Measurements from ENCODE around the gene ACSS2. TPM values are rescaled to one million over a fixed set of nuclear protein-coding genes. Genes with fewer than 3 reads are reported as not detected.
"Not testable (repeated sequence)": the region's sequence is repeated elsewhere in the genome, so short reads cannot be mapped to it uniquely, and the experiment has no call there.

Gene ACSS2
- polyA plus RNA-seq, 2 of the 4 experiments (the other 2 are of a cell fraction): 22.1 to 24.1 TPM

DNA sequence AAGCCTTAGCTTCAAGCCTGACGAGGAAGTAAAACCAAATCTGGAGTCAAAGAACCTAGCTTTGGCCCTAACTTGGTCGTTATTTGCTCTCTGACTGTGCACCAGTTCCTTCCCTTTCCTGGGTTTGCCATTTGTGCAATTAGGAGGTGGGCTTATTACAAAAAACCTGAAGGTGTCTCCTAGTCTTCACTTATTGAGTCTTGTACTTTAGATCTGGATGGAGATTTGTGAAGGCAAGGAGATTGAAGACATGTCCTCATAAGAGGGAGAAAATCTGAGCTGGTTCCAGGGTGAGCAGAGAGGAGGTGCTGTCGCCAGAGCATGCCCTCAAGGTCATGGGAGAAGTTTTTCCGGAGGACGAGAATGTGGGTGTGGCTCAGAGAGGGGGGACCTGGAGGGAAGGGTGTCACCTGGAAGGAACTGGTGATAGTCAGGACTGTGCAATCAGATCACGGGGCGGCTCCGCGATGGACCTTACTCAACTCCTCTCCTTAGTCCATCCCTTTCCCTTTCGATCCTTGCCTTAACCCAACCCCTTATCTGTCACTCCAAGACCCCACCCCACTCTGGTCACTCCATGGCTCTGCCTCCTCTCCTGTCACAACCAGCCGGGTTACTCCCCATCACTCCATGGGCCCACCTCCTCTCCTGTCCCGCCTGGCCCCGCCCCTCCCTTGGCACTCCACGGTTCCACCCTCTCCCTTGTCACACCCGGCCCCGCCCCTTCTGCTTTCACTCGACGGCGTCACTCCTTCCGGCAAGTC is 588 bp upstream of the ACSS2 start:
- CTCF ChIA-PET: interaction anchor here (0.6 to 7.8 kb wide), 27 partner anchors 10 to 400 kb away, joined by 3 to 207 read pairs (median 4); partner anchors contain the start of genes GSS and MYH7B
- WGBS (ENCODE audit: missing lambda C conversion rate): 11% methylated on average over 18 of the region's 20 CpGs
- Histone ChIP-seq H3K9me3 (no peaks in the 10 kb centered on the region), H3K4me1 (peaks cover 26% of the 10 kb centered on the region), H3K27ac (peak overlapping the region; percentile 39 to 58; a peak in 5 of 6 replicates), H3K4me2 (peak overlapping the region; percentile 73), H3K4me3 (peak overlapping the region; percentile 81)
- no peak for FAIRE-seq
- POLR2A ChIA-PET: interaction anchor here (0.6 to 2.1 kb wide), 6 partner anchors 15 to 216 kb away, joined by 3 to 19 read pairs (median 4); partner anchors contain the start of genes GSS, MYH7B and TRPC4AP
- TF ChIP-seq, protein P1, sequence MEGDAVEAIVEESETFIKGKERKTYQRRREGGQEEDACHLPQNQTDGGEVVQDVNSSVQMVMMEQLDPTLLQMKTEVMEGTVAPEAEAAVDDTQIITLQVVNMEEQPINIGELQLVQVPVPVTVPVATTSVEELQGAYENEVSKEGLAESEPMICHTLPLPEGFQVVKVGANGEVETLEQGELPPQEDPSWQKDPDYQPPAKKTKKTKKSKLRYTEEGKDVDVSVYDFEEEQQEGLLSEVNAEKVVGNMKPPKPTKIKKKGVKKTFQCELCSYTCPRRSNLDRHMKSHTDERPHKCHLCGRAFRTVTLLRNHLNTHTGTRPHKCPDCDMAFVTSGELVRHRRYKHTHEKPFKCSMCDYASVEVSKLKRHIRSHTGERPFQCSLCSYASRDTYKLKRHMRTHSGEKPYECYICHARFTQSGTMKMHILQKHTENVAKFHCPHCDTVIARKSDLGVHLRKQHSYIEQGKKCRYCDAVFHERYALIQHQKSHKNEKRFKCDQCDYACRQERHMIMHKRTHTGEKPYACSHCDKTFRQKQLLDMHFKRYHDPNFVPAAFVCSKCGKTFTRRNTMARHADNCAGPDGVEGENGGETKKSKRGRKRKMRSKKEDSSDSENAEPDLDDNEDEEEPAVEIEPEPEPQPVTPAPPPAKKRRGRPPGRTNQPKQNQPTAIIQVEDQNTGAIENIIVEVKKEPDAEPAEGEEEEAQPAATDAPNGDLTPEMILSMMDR (IDR thresholded peaks at IDR 0.05): peak; percentile 12; the same call in 2 of the 3 replicates
- TF ChIP-seq ESRRA (IDR thresholded peaks at IDR 0.05; ENCODE audit: borderline replicate concordance, low read length) (peak; percentile 45; the same call in 1 of the 2 replicates), GATA3 (IDR thresholded peaks at IDR 0.05; ENCODE audit: borderline replicate concordance) (no peak), MAFK (IDR thresholded peaks at IDR 0.05; ENCODE audit: partially characterized antibody) (no peak), TFCP2L1 (CRISPR knock-in tag; IDR thresholded peaks at IDR 0.05) (no peak)
- TF ChIP-seq, protein P2, sequence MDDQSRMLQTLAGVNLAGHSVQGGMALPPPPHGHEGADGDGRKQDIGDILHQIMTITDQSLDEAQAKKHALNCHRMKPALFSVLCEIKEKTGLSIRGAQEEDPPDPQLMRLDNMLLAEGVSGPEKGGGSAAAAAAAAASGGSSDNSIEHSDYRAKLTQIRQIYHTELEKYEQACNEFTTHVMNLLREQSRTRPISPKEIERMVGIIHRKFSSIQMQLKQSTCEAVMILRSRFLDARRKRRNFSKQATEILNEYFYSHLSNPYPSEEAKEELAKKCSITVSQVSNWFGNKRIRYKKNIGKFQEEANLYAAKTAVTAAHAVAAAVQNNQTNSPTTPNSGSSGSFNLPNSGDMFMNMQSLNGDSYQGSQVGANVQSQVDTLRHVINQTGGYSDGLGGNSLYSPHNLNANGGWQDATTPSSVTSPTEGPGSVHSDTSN (IDR thresholded peaks at IDR 0.05): 0 out of 2 replicates have a peak, but pooled peaks have one; percentile 17
- DNase-seq (ENCODE audit: low read depth in 1 of 2, low spot score in 1 of 2): peak; percentile 85 to 98
- peak; percentile 75 to 90 for ATAC-seq

DNA sequence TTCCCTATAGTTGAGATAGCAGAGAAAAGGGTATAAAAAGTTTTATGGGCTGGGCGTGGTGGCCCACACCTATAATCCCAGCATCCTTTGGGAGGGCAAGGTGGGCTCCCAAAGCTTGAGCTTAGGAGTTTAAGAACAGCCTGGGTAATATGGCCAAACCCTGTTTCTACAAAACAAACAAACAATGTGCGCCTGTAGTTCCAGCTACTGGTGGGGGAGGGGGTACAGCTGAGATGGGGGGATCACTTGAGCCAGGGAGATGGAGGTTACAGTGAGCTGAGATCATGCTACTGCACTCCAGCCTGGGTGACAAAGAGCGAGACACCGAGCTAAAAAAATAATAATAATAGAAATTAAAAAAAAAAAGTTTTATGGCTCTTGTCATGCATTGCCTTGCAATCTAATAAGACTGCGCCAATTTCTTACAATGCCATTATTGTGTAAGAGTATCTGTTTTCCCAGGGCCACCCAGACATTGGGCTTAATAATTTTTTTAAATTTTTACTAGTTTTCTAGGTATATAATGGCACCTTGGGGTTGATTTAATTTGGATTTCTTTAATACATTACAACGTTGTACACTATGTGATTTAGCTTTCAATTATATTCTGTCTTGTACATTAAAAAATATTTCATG is 3.9 kb downstream of the ACSS2 start:
- H3K4me1 ChIP-seq: peaks cover 13% of the 10 kb centered on the region
- no peak for TF ChIP-seq MAZ (IDR thresholded peaks at IDR 0.05; ENCODE audit: borderline replicate concordance, low read depth, low read length)
- TF ChIP-seq RAD21 (conservative IDR thresholded peaks at IDR 0.05 in 1 of 2, IDR thresholded peaks at IDR 0.05 in 1 of 2): no peak
- TF ChIP-seq JUN (IDR thresholded peaks at IDR 0.05): no peak
- TF ChIP-seq, protein P3, sequence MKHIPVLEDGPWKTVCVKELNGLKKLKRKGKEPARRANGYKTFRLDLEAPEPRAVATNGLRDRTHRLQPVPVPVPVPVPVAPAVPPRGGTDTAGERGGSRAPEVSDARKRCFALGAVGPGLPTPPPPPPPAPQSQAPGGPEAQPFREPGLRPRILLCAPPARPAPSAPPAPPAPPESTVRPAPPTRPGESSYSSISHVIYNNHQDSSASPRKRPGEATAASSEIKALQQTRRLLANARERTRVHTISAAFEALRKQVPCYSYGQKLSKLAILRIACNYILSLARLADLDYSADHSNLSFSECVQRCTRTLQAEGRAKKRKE (CRISPR knock-in tag; IDR thresholded peaks at IDR 0.05; ENCODE audit: low read depth): no peak
- no peak for TF ChIP-seq NPAS2 (CRISPR knock-in tag; IDR thresholded peaks at IDR 0.05; ENCODE audit: borderline replicate concordance)
- no peak for TF ChIP-seq EHMT2 (IDR thresholded peaks at IDR 0.05; ENCODE audit: low read depth)
- no peak for TF ChIP-seq MAFK (IDR thresholded peaks at IDR 0.05; ENCODE audit: partially characterized antibody)
- no peak for TF ChIP-seq MYC (IDR thresholded peaks at IDR 0.05; ENCODE audit: borderline replicate concordance, low read length)
- TF ChIP-seq RFX5 (IDR thresholded peaks at IDR 0.05): no peak
- no peak for TF ChIP-seq KDM5A (IDR thresholded peaks at IDR 0.05)
- no peak for TF ChIP-seq ZFP36 (IDR thresholded peaks at IDR 0.05; ENCODE audit: borderline replicate concordance, partially characterized antibody)
- no peak for TF ChIP-seq HOXB13 (CRISPR knock-in tag; IDR thresholded peaks at IDR 0.05; ENCODE audit: low read depth)
- TF ChIP-seq, protein P4, sequence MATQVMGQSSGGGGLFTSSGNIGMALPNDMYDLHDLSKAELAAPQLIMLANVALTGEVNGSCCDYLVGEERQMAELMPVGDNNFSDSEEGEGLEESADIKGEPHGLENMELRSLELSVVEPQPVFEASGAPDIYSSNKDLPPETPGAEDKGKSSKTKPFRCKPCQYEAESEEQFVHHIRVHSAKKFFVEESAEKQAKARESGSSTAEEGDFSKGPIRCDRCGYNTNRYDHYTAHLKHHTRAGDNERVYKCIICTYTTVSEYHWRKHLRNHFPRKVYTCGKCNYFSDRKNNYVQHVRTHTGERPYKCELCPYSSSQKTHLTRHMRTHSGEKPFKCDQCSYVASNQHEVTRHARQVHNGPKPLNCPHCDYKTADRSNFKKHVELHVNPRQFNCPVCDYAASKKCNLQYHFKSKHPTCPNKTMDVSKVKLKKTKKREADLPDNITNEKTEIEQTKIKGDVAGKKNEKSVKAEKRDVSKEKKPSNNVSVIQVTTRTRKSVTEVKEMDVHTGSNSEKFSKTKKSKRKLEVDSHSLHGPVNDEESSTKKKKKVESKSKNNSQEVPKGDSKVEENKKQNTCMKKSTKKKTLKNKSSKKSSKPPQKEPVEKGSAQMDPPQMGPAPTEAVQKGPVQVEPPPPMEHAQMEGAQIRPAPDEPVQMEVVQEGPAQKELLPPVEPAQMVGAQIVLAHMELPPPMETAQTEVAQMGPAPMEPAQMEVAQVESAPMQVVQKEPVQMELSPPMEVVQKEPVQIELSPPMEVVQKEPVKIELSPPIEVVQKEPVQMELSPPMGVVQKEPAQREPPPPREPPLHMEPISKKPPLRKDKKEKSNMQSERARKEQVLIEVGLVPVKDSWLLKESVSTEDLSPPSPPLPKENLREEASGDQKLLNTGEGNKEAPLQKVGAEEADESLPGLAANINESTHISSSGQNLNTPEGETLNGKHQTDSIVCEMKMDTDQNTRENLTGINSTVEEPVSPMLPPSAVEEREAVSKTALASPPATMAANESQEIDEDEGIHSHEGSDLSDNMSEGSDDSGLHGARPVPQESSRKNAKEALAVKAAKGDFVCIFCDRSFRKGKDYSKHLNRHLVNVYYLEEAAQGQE (IDR thresholded peaks at IDR 0.05): no peak
- no peak for TF ChIP-seq HDAC2 (IDR thresholded peaks at IDR 0.05)
- TF ChIP-seq FOXS1 (CRISPR knock-in tag; IDR thresholded peaks at IDR 0.05): no peak
- H3K4me3 ChIP-seq: no peak overlapping the region
- 91% methylated on average over 5 of the region's 6 CpGs for WGBS (ENCODE audit: missing lambda C conversion rate)
- no peak overlapping the region for H3K27ac ChIP-seq
- peak overlapping the region; percentile 7; the same call in 1 of the 3 replicates for H3K4me2 ChIP-seq
- DNase-seq (ENCODE audit: low read depth in 1 of 2, low spot score in 1 of 2): no peak
- POLR2A ChIA-PET: interaction anchor here (0.7 kb wide), 1 partner anchor 10 kb away, joined by 6 read pairs; no protein-coding TSS in a partner anchor
- ATAC-seq: no peak
- no peak for FAIRE-seq
- H3K9me3 ChIP-seq: no peaks in the 10 kb centered on the region
- CTCF ChIA-PET: interaction anchor here (0.5 to 1.9 kb wide), 5 partner anchors 15 to 75 kb away, joined by 3 to 9 read pairs (median 3); partner anchors contain the start of genes GSS and MYH7B

DNA sequence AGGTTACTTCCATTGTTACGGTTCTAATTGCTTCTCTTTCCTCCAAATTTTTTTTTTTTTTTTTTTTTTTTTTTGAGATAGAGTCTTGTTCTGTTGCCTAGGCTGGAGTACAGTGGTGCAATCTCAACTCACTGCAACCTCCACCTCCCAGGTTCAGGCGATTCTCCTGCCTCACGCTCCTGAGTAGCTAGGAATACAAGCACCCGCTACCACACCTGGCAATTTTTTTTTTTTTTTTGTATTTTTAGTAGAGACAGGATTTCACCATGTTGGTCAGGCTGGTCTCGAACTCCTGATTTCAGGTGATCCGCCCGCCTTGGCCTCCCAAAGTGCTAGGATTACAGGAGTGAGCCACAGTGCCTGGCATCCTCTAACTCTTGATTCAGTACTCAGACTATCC is 4.6 kb downstream of the ACSS2 start:
- not testable (repeated sequence) for ATAC-seq; H3K4me2 ChIP-seq; H3K4me3 ChIP-seq; H3K9me3 ChIP-seq; FAIRE-seq; H3K4me1 ChIP-seq; DNase-seq (ENCODE audit: low read depth in 1 of 2, low spot score in 1 of 2); H3K27ac ChIP-seq
- POLR2A ChIA-PET: interaction anchor here (0.7 kb wide), 1 partner anchor 10 kb away, joined by 6 read pairs; no protein-coding TSS in a partner anchor
- 79% methylated on average over 7 of the region's 7 CpGs for WGBS (ENCODE audit: missing lambda C conversion rate)
- CTCF ChIA-PET: interaction anchor here (0.5 to 1.9 kb wide), 6 partner anchors 14 to 75 kb away, joined by 3 to 9 read pairs (median 3); partner anchors contain the start of genes GSS and MYH7B
